Progenitor cell of endocrine pancreas (in vitro differentiated cells): ENCODE data around the gene SPACDR. TPM values are rescaled to one million over a fixed set of nuclear protein-coding genes. Genes with fewer than 3 reads are reported as not detected.

Experiments
- DNase-seq: peaks from one replicate; pipeline ENCODE4 v3.0.0; 2021; ENCODE audit warnings: low spot score; ENCODE audit not compliant: unreplicated experiment
- H3K27ac Mint-ChIP-seq: 2 replicates; pipeline ENCODE4 v1.8.0; 2021; ENCODE audit warnings: mild to moderate bottlenecking, moderate library complexity, mixed read lengths
- H3K27me3 Mint-ChIP-seq: 2 replicates; pipeline ENCODE4 v1.8.0; 2021; ENCODE audit warnings: mixed read lengths
- H3K36me3 Mint-ChIP-seq: 2 replicates; pipeline ENCODE4 v1.8.0; 2022; ENCODE audit warnings: mixed read lengths; ENCODE audit not compliant: insufficient read depth
- H3K4me1 Mint-ChIP-seq: 2 replicates; pipeline ENCODE4 v1.8.0; 2021; ENCODE audit warnings: low read depth, mixed read lengths
- H3K4me3 Mint-ChIP-seq: 2 replicates; pipeline ENCODE4 v1.8.0; 2021; ENCODE audit warnings: low read depth, mild to moderate bottlenecking, moderate library complexity, mixed read lengths
- H3K9me3 Mint-ChIP-seq: 2 replicates; pipeline ENCODE4 v1.8.0; 2021; ENCODE audit warnings: low read depth, mixed read lengths
- total RNA-seq: library from RNA; stranded (reverse); gene quantifications from 2 replicates; pipeline ENCODE4 v1.2.1, GENCODE V29; 2021
- TF ChIP-seq, protein P1 (sequence below): fragments of 200-600 bp; sonication (generic); IDR thresholded peaks from one replicate; pipeline ENCODE4 v1.5.0; 2021; ENCODE audit warnings: antibody characterized with exemption, mild to moderate bottlenecking; ENCODE audit not compliant: unreplicated experiment

Gene SPACDR
- total RNA-seq, 1 donor from 2014 or later = 0.67 TPM

DNA sequence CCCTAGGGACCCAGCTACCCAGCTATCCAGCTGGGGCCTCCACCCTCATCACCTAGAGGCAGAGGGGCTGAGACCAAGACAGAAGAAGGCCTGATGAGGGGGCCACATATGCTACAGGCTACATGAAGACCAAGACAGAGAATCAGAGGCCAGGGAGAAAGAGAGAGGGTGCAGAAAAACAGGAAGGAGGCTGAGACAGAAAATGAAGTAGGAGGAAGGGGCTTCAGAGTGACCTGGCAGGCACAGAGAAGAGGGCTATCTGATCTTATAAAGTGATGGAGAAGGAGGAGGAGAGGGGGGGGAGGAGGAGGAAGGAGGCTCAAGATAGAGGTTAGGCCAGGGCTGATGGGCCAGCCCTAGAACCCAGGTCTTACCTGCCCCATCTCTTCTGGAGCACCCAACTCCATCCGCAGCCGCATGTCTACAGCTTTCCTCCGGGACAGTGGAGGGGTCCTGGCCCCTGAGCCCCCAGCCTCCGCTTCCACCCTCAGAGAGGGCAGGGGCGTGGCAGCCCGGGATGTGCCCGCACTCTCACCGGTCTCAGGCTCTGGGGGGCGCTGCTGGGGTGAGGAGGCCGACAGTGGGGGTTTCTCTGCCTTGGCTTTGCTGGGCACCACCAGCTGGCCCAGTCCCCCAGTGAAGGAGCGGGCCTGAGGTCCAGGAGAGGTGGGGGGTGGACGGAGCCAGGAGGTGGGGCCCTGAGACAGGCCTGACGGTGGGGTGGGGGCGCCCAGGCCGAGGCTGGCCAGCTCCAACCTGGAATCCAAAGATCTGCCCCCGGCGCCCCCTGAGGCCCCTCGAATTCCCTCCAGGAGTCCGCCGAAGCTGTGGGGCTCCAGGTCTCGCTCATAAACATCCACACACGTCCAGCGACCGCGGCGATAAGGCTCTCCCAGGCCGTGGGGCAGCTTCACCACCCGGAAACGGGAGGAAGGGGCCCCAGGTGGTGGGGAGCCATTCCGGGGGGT lies 13.1 kb upstream of the SPACDR start:
- H3K27ac Mint-ChIP-seq = peak overlapping the region; percentile 7
- no peaks in the 10 kb centered on the region for H3K27me3 Mint-ChIP-seq
- no peaks in the 10 kb centered on the region for H3K9me3 Mint-ChIP-seq

DNA sequence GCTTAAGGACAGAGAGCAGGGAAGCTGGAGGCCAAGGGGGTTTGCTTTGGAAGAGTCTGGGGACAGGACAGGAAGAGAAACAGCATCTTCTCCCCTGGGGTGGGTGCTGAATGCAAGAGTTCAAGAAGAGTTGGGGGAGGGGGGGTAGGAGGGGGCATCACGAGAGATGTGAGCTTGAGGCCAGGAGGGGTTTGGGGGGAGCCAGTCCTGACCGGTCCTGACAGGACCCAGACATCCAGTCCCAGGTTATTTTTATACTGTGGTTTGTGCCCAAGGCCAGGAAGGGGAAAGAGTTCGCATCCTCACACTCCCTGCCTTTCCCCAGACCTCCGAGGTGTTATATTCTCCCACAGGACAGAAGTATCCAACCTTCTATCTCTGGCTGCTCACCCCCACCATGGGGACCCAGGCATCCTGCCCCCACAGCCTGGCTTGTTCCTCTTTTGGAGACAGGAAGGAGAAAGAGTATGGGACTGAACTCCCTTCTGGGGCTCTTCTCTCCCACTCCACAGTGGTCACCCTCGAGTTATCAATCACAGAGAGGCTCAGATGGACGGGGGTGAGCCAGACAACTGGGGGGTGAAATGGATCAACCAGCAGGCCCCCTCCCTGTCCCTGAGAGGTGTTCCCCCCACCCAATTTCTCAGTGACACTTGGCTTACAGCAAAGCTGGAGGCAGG lies 12.2 kb upstream of the SPACDR start:
- DNase-seq = no peak
- no peaks in the 10 kb centered on the region for H3K9me3 Mint-ChIP-seq
- no peak overlapping the region for H3K4me3 Mint-ChIP-seq
- H3K36me3 Mint-ChIP-seq = no peaks in the 10 kb centered on the region
- H3K27ac Mint-ChIP-seq = no peak overlapping the region
- TF ChIP-seq, protein P1, sequence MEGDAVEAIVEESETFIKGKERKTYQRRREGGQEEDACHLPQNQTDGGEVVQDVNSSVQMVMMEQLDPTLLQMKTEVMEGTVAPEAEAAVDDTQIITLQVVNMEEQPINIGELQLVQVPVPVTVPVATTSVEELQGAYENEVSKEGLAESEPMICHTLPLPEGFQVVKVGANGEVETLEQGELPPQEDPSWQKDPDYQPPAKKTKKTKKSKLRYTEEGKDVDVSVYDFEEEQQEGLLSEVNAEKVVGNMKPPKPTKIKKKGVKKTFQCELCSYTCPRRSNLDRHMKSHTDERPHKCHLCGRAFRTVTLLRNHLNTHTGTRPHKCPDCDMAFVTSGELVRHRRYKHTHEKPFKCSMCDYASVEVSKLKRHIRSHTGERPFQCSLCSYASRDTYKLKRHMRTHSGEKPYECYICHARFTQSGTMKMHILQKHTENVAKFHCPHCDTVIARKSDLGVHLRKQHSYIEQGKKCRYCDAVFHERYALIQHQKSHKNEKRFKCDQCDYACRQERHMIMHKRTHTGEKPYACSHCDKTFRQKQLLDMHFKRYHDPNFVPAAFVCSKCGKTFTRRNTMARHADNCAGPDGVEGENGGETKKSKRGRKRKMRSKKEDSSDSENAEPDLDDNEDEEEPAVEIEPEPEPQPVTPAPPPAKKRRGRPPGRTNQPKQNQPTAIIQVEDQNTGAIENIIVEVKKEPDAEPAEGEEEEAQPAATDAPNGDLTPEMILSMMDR = no peak
- no peaks in the 10 kb centered on the region for H3K27me3 Mint-ChIP-seq
- peaks cover 9% of the 10 kb centered on the region for H3K4me1 Mint-ChIP-seq

More for the DNA sequence above, 13.1 kb upstream of the SPACDR start:
- peak overlapping the region; percentile 49 for H3K4me3 Mint-ChIP-seq
- no peaks in the 10 kb centered on the region for H3K36me3 Mint-ChIP-seq
- TF ChIP-seq, protein P1 = no peak
- no peak for DNase-seq
- peaks cover 9% of the 10 kb centered on the region for H3K4me1 Mint-ChIP-seq

DNA sequence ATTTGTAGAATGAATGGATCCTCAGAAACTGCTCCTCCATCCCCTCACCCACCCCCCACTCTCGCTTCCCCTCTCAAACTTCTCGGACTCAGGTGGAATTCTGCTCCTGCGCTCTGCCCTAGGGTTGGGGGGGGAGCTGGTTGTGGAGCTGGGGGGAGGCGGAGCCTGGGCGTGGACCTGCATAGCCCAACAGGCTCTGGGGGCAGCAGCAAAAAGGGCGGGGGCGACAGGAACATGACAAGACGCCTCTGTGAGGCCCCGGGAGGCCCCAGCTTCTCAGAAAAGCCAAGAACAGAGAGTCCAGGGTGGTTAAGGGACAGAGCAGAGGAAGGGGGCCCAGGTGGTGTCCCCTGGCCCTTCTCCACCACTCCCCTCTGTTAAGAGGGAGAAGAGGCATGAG lies 11.5 kb upstream of the SPACDR start:
- no peak for DNase-seq
- Mint-ChIP-seq H3K4me3 (peak overlapping the region; percentile 31), H3K36me3 (no peaks in the 10 kb centered on the region), H3K9me3 (no peaks in the 10 kb centered on the region), H3K27ac (no peak overlapping the region), H3K27me3 (no peaks in the 10 kb centered on the region), H3K4me1 (peaks cover 9% of the 10 kb centered on the region)
- TF ChIP-seq, protein P1 = no peak

DNA sequence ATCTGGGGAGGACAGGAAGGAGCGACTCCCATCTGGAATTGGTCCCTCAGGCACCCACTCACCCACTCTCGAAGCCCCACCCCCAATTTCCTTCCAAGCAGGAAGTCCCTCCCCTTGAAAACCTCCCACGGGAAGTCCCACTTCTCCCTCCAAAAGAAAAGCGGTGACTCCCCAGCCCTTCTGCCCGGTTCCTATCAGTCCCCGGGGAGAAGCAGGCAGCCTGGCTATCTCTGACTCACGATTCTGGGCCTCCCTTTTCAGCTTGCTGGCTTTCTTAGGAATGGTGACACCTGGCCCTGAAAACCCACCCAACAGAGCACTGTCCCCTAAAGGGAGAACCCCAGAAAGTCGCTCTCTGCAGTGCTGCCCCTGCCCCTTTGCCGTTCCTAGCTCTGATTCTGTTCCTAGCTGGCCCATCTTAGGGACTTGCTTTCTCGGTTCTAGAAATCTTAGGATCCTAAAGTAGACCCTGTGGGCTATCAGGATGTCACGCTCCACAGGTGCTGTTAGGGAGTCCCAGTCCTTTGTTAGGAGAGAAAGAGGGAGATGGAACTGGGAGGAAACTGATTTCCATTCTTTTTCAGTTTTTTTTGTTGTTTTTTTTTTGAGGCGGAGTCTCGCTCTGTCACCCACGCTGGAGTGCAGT lies 8.9 kb upstream of the SPACDR start:
- Mint-ChIP-seq H3K36me3 (no peaks in the 10 kb centered on the region), H3K4me1 (peaks cover 5% of the 10 kb centered on the region), H3K27me3 (no peaks in the 10 kb centered on the region), H3K9me3 (no peaks in the 10 kb centered on the region), H3K4me3 (no peak overlapping the region), H3K27ac (no peak overlapping the region)
- TF ChIP-seq, protein P1 = no peak
- DNase-seq = no peak
